ENCODE results near the gene TMEM80. TPM values are rescaled to one million over a fixed set of nuclear protein-coding genes. Genes with fewer than 3 reads are reported as not detected.
A peak's percentile ranks its signal among the peaks of the same experiment; 100 is the strongest.

TMEM80 gene
- total and polyA plus RNA-seq, 9 of the 15 experiments (the other 6 are each of a cell fraction or from before 2014, with no cell fraction given) = 5.1 to 30.1 (median 12.4) TPM

DNA sequence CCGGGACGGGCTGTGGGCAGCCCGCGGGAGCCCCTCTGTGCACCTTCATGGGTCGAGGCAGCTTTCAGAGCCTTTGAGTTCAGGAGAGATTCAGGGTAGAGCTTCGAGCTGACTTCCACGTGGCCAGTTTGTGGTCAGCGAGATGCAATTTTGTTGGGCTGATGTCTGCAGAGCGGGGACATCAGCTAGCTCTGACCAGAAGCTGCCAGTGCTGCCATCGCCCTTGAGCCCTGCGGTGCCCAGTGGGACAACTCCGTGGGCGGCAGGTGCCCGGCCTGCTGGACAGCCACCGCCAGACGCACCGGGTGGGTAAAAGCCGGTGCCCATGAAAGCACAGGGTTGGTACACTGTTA, 52.4 kb downstream of the TMEM80 start (continued):
- TF ChIP-seq, protein P1, sequence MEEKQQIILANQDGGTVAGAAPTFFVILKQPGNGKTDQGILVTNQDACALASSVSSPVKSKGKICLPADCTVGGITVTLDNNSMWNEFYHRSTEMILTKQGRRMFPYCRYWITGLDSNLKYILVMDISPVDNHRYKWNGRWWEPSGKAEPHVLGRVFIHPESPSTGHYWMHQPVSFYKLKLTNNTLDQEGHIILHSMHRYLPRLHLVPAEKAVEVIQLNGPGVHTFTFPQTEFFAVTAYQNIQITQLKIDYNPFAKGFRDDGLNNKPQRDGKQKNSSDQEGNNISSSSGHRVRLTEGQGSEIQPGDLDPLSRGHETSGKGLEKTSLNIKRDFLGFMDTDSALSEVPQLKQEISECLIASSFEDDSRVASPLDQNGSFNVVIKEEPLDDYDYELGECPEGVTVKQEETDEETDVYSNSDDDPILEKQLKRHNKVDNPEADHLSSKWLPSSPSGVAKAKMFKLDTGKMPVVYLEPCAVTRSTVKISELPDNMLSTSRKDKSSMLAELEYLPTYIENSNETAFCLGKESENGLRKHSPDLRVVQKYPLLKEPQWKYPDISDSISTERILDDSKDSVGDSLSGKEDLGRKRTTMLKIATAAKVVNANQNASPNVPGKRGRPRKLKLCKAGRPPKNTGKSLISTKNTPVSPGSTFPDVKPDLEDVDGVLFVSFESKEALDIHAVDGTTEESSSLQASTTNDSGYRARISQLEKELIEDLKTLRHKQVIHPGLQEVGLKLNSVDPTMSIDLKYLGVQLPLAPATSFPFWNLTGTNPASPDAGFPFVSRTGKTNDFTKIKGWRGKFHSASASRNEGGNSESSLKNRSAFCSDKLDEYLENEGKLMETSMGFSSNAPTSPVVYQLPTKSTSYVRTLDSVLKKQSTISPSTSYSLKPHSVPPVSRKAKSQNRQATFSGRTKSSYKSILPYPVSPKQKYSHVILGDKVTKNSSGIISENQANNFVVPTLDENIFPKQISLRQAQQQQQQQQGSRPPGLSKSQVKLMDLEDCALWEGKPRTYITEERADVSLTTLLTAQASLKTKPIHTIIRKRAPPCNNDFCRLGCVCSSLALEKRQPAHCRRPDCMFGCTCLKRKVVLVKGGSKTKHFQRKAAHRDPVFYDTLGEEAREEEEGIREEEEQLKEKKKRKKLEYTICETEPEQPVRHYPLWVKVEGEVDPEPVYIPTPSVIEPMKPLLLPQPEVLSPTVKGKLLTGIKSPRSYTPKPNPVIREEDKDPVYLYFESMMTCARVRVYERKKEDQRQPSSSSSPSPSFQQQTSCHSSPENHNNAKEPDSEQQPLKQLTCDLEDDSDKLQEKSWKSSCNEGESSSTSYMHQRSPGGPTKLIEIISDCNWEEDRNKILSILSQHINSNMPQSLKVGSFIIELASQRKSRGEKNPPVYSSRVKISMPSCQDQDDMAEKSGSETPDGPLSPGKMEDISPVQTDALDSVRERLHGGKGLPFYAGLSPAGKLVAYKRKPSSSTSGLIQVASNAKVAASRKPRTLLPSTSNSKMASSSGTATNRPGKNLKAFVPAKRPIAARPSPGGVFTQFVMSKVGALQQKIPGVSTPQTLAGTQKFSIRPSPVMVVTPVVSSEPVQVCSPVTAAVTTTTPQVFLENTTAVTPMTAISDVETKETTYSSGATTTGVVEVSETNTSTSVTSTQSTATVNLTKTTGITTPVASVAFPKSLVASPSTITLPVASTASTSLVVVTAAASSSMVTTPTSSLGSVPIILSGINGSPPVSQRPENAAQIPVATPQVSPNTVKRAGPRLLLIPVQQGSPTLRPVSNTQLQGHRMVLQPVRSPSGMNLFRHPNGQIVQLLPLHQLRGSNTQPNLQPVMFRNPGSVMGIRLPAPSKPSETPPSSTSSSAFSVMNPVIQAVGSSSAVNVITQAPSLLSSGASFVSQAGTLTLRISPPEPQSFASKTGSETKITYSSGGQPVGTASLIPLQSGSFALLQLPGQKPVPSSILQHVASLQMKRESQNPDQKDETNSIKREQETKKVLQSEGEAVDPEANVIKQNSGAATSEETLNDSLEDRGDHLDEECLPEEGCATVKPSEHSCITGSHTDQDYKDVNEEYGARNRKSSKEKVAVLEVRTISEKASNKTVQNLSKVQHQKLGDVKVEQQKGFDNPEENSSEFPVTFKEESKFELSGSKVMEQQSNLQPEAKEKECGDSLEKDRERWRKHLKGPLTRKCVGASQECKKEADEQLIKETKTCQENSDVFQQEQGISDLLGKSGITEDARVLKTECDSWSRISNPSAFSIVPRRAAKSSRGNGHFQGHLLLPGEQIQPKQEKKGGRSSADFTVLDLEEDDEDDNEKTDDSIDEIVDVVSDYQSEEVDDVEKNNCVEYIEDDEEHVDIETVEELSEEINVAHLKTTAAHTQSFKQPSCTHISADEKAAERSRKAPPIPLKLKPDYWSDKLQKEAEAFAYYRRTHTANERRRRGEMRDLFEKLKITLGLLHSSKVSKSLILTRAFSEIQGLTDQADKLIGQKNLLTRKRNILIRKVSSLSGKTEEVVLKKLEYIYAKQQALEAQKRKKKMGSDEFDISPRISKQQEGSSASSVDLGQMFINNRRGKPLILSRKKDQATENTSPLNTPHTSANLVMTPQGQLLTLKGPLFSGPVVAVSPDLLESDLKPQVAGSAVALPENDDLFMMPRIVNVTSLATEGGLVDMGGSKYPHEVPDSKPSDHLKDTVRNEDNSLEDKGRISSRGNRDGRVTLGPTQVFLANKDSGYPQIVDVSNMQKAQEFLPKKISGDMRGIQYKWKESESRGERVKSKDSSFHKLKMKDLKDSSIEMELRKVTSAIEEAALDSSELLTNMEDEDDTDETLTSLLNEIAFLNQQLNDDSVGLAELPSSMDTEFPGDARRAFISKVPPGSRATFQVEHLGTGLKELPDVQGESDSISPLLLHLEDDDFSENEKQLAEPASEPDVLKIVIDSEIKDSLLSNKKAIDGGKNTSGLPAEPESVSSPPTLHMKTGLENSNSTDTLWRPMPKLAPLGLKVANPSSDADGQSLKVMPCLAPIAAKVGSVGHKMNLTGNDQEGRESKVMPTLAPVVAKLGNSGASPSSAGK (IDR thresholded peaks at IDR 0.05) = peak; percentile 95
- TF ChIP-seq HNRNPH1 (optimal IDR thresholded peaks at IDR 0.05; ENCODE audit: low read depth, low read length) = no peak
- peak; percentile 78 for TF ChIP-seq FOXK1 (CRISPR knock-in tag; IDR thresholded peaks at IDR 0.05; ENCODE audit: borderline replicate concordance)
- TF ChIP-seq, protein P2, sequence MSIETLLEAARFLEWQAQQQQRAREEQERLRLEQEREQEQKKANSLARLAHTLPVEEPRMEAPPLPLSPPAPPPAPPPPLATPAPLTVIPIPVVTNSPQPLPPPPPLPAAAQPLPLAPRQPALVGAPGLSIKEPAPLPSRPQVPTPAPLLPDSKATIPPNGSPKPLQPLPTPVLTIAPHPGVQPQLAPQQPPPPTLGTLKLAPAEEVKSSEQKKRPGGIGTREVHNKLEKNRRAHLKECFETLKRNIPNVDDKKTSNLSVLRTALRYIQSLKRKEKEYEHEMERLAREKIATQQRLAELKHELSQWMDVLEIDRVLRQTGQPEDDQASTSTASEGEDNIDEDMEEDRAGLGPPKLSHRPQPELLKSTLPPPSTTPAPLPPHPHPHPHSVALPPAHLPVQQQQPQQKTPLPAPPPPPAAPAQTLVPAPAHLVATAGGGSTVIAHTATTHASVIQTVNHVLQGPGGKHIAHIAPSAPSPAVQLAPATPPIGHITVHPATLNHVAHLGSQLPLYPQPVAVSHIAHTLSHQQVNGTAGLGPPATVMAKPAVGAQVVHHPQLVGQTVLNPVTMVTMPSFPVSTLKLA (conservative IDR thresholded peaks at IDR 0.05) = peak; percentile 56 to 68
- no peak for TF ChIP-seq MEF2A (IDR thresholded peaks at IDR 0.05; ENCODE audit: control insufficient read depth, low read depth, low read length)
- TF ChIP-seq, protein P3, sequence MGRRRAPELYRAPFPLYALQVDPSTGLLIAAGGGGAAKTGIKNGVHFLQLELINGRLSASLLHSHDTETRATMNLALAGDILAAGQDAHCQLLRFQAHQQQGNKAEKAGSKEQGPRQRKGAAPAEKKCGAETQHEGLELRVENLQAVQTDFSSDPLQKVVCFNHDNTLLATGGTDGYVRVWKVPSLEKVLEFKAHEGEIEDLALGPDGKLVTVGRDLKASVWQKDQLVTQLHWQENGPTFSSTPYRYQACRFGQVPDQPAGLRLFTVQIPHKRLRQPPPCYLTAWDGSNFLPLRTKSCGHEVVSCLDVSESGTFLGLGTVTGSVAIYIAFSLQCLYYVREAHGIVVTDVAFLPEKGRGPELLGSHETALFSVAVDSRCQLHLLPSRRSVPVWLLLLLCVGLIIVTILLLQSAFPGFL (CRISPR knock-in tag; IDR thresholded peaks at IDR 0.05) = no peak
- TF ChIP-seq, protein P4, sequence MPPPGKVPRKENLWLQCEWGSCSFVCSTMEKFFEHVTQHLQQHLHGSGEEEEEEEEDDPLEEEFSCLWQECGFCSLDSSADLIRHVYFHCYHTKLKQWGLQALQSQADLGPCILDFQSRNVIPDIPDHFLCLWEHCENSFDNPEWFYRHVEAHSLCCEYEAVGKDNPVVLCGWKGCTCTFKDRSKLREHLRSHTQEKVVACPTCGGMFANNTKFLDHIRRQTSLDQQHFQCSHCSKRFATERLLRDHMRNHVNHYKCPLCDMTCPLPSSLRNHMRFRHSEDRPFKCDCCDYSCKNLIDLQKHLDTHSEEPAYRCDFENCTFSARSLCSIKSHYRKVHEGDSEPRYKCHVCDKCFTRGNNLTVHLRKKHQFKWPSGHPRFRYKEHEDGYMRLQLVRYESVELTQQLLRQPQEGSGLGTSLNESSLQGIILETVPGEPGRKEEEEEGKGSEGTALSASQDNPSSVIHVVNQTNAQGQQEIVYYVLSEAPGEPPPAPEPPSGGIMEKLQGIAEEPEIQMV (tag; conservative IDR thresholded peaks at IDR 0.05; ENCODE audit: low read depth) = no peak
- TF ChIP-seq ZNF24 (IDR thresholded peaks at IDR 0.05) = no peak
- no peak for TF ChIP-seq ZNF431 (CRISPR knock-in tag; IDR thresholded peaks at IDR 0.05)
